Measurements from ENCODE around the gene PHACTR4. TPM values are rescaled to one million over a fixed set of nuclear protein-coding genes. Genes with fewer than 3 reads are reported as not detected.

The PHACTR4 gene
- total and polyA plus RNA-seq, 10 of the 15 experiments (the other 5 are each of a cell fraction or from before 2014, with no cell fraction given), result 8.9 to 34.2 (median 12.5) TPM

- TF ChIP-seq BCL11A (IDR thresholded peaks at IDR 0.05; ENCODE audit: low read depth, low read length) (peak; percentile 26; the same call in 1 of the 2 replicates), MEF2A (IDR thresholded peaks at IDR 0.05; ENCODE audit: insufficient read depth, low read depth, low read length) (0 out of 2 replicates have a peak, but pooled peaks have one; percentile 2), TAF1 (IDR thresholded peaks at IDR 0.05; ENCODE audit: borderline replicate concordance, low read depth, low read length) (peak; percentile 29; the same call in 1 of the 2 replicates), SMAD1 (IDR thresholded peaks at IDR 0.05; ENCODE audit: low read depth, partially characterized antibody) (no peak), SUZ12 (IDR thresholded peaks at IDR 0.05; ENCODE audit: unreplicated experiment) (no peak), NFIC (IDR thresholded peaks at IDR 0.05; ENCODE audit: low read depth, low read length) (peak; percentile 4; the same call in 1 of the 2 replicates), SUPT20H (IDR thresholded peaks at IDR 0.05; ENCODE audit: borderline replicate concordance, control insufficient read depth, low read depth, low read length) (no peak), PBX3 (IDR thresholded peaks at IDR 0.05; ENCODE audit: insufficient replicate concordance, low read depth, low read length) (peak; percentile 15), ZBTB11 (CRISPR knock-in tag; IDR thresholded peaks at IDR 0.05) (peak; percentile 41), TARDBP (IDR thresholded peaks at IDR 0.05; ENCODE audit: borderline replicate concordance) (peak; percentile 57; the same call in 1 of the 2 replicates), SRF (IDR thresholded peaks at IDR 0.05; ENCODE audit: low read depth in 2 of 2, low read length in 2 of 2) (no peak), SKIL (IDR thresholded peaks at IDR 0.05; ENCODE audit: low read depth, poor library complexity, severe bottlenecking) (no peak), CREB1 (IDR thresholded peaks at IDR 0.05; ENCODE audit: low read depth) (peak; percentile 7; the same call in 1 of the 2 replicates)
These were observed 140.9 kb downstream of the PHACTR4 start (continued) for GRCh38 chr1:28510273-28510969.
